GM21423 (cell line): ENCODE results near the gene DYSF.

Source experiments
- ATAC-seq: cut with Tn5 transposase; IDR thresholded peaks from one replicate; pipeline ENCODE4 v1.9.1; 2021; ENCODE audit warnings: mild to moderate bottlenecking, moderate library complexity; ENCODE audit not compliant: unreplicated experiment

DYSF gene

DNA sequence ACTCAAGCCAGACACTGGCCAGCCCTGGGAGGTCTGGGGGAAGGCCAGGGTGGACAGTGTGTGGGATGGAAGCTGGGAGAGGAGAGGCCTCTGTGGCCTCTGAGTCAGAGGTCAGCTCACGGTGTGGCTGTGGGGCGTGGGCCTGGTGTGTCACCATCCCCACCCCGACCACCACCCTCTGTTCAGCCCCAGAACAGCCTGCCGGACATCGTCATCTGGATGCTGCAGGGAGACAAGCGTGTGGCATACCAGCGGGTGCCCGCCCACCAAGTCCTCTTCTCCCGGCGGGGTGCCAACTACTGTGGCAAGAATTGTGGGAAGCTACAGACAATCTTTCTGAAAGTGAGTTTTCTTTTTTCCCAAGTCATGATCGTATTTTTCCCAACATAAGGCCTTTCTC, 110.5 kb downstream of the DYSF start:
- no peak for ATAC-seq

DNA sequence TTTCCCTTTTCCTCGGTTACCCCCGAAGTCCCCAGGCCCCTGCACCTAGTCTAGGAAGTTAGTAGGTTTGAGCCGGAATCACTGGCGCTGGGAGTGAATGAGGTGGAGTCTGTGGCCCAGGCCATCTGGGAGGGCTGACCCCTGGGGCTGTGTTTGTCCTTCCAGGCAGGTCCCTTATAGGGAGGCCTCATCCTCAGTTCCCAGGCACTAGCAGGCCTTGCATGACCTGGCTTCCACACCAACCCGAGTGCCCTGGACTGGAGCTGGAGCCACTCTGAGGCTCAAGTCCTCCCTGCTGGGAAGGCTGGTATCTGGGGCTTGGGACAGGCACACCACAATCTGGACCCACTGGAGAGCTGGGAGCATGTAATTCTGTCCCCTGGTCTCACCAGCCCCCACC, 111.0 kb downstream of the DYSF start:
- no peak for ATAC-seq

DNA sequence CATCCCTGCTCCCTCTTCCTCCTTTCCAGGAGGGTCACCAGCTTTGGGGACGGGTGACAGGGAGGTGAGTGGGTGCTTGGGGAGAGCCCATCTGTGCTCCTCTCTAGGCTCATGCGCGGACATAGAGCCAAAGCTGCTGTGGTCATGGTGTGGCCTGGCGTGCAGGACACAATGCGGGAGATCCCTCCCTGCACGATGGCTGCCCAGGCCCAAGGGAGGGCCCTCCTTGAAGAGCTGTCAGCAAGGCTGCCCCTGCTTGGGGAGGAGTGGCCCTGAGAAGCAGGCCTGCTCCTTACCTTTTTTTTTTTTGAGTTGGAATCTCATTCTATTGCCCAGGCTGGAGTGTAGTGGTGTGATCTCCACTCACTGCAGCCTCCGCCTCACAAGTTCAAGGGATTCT, 111.4 kb downstream of the DYSF start:
- no peak for ATAC-seq

DNA sequence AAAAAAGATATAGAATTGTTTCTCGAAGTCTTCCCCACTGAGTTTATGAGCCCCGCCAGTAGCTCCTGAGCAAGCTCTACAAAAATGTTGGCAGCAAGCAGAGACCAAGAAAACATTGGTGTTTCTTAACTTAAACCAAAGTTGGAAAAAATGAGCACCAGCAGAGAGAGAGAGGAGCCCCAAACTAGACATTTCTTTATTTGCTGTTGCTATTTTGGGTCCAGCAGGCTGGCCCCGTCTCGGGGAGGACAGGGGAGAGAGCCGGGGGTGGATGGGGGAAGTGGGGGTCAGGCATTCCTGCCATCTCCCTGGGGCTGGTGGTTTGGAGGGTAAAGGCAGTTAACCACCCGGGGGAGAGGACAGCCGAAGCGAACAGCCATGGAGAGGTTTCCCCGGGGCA, 113.0 kb downstream of the DYSF start:
- no peak for ATAC-seq

DNA sequence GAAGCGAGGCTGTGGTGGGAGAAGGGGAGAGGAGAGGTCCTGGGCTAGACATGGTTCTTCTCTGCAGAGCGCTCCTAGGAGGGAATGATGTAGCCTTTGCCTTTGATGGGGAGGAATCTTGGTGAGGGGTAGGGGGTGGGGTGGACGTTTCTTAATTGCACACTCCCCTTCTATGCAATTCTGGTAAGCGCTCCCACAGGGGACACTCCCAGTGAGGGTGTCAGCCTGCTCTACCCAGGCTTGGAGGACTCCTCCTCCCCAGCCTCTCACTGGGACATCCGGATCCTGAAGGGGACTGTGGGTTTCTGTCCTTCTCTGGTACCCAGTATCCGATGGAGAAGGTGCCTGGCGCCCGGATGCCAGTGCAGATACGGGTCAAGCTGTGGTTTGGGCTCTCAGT, 114.3 kb downstream of the DYSF start:
- no peak for ATAC-seq

DNA sequence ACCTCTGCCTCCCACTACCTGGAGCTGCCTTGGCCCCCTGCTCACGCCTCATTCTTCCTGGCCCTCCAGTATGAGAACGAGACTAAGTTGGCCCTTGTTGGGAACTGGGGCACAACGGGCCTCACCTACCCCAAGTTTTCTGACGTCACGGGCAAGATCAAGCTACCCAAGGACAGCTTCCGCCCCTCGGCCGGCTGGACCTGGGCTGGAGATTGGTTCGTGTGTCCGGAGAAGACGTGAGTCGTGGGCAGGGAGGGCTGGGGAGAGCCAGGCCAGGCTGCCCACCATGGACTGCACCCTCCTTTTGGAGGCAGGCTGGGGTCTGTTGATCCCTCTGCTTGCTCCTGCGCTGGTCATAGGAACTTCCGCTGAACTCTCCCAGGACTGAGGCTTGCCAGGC, 114.7 kb downstream of the DYSF start:
- no peak for ATAC-seq

DNA sequence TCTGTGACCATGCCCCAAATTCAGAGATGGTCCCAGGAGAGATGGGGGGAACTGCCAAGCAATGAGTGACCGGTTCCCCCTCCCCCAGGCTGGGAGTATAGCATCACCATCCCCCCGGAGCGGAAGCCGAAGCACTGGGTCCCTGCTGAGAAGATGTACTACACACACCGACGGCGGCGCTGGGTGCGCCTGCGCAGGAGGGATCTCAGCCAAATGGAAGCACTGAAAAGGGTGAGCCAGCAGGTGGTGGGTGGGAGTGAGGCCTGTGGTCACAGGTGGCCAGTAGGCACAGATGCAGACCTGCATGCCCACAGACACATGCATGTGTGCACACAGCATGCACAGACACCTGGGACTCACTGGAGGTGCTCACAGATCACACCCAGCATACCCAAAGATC, 117.2 kb downstream of the DYSF start:
- no peak for ATAC-seq

DNA sequence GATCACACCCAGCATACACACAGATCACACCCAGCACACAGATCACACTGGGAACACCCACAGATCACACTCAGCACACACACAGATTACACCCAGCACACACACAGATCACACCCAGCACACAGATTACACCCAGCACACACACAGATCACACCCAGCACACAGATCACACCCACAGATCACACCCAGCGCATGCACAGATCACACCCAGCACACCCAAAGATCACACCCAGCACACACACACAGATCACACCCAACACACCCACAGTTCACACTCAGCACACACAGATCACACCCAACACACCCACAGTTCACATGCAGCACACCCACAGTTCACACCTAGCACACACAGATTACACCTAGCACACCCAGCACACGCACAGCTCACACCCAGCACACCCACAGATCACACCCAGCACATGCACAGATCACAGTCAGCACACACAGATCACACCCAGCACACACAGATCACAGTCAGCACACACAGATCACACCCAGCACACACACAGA, 117.6 kb downstream of the DYSF start:
- no peak for ATAC-seq

DNA sequence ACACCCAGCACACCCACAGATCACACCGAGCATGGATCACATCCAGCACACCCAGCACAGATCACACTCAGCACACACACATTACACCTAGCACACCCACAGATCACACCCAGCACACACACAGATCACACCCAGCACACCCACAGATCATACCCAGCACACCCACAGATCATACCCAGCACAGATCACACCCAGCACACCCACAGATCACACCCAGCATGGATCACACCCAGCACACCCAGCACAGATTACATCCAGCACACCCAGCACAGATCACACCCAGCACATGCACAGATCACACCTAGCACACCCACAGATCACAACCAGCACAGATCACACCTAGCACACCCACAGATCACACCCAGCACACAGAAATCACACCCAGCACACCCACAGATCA, 118.6 kb downstream of the DYSF start:
- ATAC-seq = no peak

DNA sequence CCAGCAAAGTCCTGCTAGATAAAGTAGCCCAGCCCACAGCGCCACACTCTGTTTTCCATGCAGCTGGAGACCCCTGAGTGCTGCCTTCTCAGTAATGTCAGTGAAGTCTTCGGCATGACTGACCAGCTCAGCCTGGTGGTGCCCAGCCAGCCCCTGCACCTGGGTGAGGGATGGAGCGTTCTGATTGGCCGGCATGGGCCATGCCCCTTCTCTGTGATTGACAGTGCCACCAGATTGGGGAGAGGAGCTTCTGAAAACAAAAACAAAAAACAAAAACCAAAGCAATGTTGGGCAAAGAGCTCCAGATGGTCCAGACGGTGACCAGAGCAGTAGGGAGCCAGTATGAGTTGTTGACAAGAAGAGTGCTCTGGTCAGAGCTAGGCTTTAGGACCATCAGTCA, 122.6 kb downstream of the DYSF start:
- no peak for ATAC-seq

DNA sequence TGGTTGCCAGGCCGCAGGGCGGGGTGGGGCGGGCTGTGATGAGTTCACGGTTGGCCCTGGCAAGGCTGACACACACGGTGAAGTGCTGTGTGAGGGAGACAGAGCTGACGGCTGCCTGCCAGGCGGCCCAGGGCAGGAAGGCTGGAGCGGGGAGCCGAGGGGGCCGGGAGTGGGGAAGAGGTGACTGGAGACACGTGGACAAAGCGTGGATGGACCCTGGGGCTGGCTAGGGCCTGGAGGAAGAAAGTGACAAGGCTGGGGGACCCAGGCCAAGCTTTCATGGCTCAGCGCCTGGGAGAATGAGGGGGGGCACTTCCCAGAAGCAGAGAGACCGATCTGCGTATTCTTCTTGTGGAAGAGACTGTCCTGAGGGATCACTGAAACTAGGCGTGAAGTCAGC, 123.2 kb downstream of the DYSF start:
- no peak for ATAC-seq

DNA sequence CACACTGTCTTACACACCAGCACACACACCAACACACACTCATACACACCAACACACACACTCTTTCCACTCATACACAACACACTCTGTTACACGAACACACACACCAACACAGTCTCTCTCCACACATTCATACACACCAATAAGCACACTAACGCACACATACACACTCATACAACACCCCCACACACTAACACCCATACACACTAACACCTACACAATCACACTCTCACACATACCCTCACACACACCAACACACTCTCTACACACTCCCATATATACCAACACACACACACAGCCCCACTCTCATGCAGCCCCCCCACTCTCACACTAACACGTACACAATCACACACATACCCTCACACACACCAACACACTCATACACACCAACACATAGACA, 123.8 kb downstream of the DYSF start:
- ATAC-seq = no peak

DNA sequence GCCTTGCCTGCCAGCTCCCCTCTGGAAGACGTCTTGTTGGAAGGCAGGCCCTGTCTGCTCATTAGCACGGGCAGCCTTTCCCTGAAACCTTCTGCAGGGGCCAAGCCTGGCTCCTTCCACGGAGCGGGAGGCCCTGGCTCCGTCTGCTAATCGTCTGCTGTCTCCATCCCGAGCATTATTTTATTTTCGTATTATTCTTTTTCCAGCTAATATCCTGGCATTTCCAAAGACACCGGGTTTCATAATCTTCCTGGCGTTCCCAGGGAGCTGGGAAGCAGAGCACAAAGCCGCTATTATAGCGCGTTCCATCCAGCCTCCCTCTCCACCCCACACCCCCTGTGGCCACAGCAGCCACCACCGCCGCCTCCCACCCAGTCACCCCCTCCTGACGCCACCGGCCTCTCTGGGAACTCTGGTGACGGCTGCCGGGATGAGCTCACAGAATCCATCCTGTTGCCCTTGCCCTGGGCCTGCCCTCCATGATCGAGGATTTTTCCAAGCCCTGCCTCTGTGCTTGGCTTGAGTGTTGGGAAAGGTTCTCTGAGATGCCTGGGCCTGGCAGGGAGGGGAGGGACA, 125.5 kb downstream of the DYSF start:
- no peak for ATAC-seq

DNA sequence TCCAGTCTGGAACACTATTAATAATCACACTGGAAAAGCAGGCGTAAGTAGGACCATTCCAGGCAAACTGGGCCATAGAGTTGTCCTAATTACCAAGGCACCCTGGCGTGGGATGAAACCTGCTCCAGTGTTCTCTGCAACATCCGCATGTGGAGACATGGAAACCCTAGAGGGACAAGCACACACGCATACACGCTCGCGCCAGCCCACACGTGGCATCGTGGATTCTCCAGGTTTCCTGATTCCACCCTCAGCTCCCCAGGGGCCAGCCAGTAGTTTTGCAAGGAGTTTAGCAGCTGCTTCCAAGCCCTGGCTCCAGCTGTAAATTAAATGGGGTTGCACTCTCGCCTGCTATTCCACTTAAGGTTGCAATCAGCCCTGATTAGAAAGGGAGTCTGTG, 127.7 kb downstream of the DYSF start:
- no peak for ATAC-seq

DNA sequence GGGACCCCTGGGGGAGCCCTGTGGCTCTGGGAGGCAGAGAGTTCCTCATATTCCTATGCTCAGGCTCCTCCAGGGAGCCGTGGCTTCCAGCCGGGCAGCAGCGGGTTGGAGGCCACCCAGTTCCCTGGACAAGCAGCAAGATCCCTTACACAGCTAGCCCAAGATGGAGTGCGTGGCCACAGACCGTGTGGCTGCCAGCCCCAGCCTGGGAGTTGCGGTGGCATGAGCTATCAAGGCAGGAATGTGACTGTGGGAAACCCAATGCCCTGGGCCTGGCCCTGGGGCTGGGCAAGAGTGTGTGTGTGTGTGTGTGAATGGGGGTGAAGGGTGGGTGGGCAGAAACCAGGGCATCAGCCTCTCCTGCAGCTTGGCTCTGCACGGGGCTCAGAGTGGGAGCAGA, 130.5 kb downstream of the DYSF start:
- ATAC-seq = no peak

DNA sequence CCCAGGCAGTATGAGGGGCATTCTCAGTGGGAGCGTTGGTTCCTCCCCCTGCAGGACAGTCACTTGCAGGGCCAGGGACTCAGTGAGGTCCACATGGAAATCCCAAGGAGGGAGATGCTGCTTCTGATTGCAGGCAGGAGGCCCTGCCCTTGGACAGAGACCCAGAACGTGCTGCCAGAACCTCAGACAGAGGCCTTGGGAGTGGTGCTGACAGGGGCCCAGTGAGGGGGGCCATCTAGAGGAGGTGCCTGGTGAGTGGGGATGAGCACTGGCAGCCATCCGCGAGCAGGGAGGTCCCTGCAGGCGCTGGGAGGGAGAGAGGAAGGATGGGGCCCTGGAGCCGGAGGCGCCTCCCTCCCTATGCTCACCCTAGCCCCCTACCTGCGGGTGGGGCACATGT, 133.1 kb downstream of the DYSF start:
- no peak for ATAC-seq

DNA sequence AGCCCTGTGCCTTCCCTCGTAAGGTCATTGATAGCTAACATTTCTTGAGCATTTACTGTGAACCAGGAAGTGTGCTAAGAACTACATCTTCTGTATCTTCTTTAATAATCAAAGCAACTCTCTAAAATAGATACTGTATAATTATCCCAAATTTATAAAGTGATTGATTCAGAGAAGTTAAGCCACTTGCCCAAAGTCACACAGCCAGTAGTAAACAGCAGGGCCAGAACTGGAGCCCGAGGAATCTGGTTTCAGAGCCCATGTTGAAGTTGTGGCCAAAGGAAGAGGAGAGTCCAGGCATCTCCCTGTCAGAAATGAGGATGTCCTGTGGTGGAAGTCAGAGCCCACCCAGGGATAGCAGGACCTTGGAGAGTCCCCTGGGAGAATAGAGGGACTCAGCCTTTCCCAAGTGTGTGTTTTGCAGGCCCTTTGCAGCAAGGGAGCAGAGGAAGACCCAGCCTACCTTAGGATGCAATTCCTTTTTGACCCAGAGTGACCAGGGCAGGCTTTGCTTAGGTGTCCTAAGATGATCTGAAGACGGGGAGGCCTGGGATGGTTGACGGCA, 134.2 kb downstream of the DYSF start:
- ATAC-seq = no peak

DNA sequence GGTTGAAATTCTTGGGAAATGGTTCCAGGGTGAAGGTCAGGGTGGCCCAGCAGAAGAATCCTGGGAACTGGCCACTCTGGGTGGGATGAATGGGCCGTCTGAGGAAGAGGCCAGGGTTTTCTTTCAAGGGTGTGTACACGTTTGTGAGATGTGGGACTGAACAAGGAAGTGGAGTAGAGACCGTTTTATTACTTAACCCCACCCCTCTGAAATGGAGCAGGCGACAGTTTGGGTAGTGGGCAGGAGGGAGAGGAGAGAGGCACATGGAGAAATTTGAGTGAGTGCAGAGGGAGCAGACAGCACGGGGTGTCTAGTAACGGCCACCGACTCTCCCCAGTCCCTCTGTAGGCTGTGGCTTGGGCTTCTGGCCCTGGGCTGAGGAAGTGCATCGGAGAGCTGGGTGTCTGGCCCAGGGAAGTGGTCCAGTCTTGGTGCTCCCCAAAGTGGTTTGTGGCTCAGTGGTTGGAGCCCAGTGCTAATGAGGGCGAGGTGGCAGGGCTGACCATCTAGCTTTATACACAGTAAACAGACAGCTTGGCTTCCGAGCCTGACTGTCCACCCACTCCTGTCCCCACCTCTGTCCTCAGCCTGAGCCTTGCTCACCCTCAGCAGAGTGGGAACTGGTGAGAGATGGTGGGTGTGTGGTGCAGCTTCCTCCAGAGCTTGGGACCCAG, 135.3 kb downstream of the DYSF start:
- no peak for ATAC-seq

DNA sequence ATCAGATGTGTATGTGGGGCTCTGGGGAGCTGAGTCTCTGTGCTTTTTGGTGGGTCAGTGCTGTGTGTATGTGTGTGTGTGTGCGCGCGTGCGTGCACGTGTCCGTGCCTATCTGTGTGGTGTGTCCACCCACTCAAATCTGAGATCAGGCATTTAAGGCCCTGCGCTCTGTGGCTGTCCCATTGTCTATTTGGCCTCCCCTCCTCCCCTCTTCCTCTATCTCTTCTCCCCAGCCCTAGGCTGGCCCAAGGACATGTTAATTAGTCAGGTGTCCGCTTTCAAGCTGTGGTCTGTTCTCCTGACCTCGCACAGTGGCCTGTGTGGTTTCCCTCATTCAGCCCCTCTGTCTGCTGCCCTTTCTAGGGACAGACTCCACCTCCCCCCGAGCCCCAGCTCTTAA, 136.4 kb downstream of the DYSF start:
- no peak for ATAC-seq

DNA sequence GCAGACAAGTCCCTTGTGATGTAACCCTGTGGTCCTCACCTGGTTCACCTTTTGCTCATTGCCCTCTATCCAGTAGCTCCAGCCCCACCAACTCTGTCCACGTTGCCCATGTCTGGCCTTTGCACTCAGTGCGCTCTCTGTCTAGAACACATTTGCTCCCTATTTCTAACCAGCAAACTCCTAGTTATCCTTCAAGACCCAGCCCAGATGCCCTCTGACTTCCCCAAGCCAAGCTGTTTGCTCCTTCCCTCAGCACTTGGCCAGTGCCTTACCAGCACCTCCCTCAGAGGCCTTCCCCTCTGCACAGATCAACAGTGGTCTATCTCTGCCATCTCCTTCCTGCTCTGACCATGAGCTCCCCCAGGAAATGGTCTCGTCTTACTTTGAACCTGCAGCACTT, 137.7 kb downstream of the DYSF start:
- ATAC-seq = no peak

DNA sequence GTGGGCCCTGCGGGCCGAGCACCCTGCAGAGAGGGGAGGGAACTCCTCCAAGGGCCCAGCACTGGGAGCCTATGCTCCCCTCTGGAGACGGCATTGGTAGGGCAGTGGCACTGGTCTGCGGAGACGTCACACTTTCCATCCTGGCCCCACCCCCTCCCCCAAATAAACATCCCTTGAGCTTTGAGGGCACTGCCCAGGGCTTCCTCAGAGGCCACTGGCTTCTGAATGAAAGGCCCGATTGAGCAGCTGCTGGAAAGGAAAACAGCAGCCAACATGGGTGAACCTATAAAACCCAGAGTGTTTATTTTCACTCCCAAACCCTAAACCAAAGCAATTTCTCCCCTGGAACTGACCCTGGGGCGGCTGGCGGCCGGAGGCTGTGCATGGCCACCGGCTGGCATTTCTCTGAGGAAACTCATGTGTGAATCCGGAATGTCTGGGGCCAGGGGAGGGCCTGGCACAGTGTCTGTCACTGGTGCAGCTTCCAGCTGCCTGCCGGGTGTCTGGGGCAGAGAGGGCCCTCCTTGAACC, 138.9 kb downstream of the DYSF start:
- no peak for ATAC-seq

DNA sequence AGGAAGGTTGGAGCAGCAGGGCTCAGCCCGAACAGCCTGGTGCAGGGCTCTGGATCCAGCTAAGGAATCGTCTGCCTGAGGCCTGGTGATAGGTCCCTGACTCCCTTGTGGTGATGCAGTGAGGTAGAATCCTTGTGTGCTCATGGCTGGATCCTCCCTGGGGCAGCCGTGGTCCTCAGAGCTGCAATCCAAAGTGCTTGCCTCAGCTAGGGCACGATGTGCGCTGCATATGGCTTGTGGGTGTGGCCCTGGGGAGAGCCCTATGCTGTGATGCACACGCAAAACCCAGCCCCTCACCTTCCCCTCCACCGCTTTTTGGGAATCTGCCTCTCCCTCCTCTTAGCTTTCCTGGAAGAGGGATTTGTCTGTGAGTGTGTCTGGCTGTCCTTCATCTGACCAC, 142.2 kb downstream of the DYSF start:
- ATAC-seq = no peak
